ENCODE results near the gene KRTAP10-2. TPM values are rescaled to one million over a fixed set of nuclear protein-coding genes. Genes with fewer than 3 reads are reported as not detected.

Gene KRTAP10-2
- polyA plus RNA-seq, 1 donor (not counting 4 experiments of a cell fraction or from before 2014, with no cell fraction given): not detected

DNA sequence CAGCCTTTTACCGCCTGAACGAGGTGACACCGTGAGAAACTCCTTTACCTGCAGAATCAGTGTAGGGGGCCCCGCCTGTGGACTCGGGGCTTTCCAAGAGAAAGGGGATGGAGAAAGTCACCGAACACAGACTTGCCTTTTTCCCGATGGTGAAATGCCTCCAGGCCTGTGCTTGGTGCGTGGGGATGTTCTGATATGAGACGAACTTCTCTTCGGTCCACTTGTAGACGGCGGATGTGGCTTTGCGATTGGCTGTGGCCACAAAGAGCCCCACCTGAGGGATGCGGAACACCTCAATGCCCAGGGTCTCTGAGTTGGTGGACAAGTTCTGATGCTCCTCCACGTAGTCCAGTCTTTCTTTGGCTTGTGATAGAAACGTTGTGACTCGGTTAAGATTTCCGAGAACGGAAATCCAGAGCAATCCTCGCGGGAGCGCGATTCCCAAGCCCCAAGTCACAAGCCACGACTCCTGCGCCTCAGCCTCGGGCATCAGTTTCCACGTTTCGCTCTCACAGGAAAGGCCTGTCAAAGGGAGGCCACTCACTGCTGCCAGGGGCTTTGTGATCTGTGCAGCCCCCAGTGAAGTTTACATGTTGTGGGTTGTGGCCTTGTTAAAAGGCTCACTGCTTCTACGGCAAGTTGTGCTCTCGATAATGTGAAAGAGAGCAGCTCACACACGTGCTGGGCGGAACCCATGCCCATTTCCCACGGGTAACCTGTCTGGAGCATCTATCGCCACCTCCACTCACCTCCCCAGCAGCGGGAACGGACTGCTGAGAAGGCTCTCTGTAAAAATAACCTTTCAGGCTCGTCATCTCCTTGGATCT lies 23.9 kb downstream of the KRTAP10-2 start:
- dilution Hi-C loops (cut with MboI; ENCODE audit: extremely low pct_ligation_motif_present, low sequenced_read_pairs): no loop called here
- no peak for FAIRE-seq
- TF ChIP-seq, protein P1, sequence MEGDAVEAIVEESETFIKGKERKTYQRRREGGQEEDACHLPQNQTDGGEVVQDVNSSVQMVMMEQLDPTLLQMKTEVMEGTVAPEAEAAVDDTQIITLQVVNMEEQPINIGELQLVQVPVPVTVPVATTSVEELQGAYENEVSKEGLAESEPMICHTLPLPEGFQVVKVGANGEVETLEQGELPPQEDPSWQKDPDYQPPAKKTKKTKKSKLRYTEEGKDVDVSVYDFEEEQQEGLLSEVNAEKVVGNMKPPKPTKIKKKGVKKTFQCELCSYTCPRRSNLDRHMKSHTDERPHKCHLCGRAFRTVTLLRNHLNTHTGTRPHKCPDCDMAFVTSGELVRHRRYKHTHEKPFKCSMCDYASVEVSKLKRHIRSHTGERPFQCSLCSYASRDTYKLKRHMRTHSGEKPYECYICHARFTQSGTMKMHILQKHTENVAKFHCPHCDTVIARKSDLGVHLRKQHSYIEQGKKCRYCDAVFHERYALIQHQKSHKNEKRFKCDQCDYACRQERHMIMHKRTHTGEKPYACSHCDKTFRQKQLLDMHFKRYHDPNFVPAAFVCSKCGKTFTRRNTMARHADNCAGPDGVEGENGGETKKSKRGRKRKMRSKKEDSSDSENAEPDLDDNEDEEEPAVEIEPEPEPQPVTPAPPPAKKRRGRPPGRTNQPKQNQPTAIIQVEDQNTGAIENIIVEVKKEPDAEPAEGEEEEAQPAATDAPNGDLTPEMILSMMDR (optimal IDR thresholded peaks at IDR 0.05 in 1 of 3, IDR thresholded peaks at IDR 0.05 in 1 of 3, conservative IDR thresholded peaks at IDR 0.05 in 1 of 3; ENCODE audit: extremely low read depth in 1 of 3, insufficient read depth in 2 of 3, low read length in 3 of 3): no peak
- TF ChIP-seq EZH2 (IDR thresholded peaks at IDR 0.05; ENCODE audit: low read length): no peak
- Histone ChIP-seq H2AFZ (ENCODE audit: control insufficient read depth, low read length) (no peak overlapping the region), H3K79me2 (ENCODE audit: control insufficient read depth, insufficient read depth, low read length) (no peaks in the 10 kb centered on the region), H3K4me3 (ENCODE audit: control insufficient read depth in 2 of 3, extremely low read depth in 1 of 3, insufficient read depth in 2 of 3, low read depth in 1 of 3, low read length in 3 of 3) (no peak overlapping the region), H3K4me2 (ENCODE audit: control insufficient read depth, extremely low read depth, insufficient read depth, low read depth, low read length) (no peak overlapping the region), H3K27ac (ENCODE audit: control insufficient read depth, insufficient read depth, low read length) (no peak overlapping the region), H3K27me3 (ENCODE audit: control insufficient read depth, extremely low read depth, insufficient read depth, low read length) (no peaks in the 10 kb centered on the region), H3K9ac (ENCODE audit: control insufficient read depth, extremely low read depth, insufficient read depth, low read length) (no peak overlapping the region), H4K20me1 (ENCODE audit: control insufficient read depth, extremely low read depth, insufficient read depth, low read length) (no peaks in the 10 kb centered on the region), H3K4me1 (ENCODE audit: control insufficient read depth, extremely low read depth, insufficient read depth, low read length) (no peaks in the 10 kb centered on the region), H3K9me1 (ENCODE audit: control insufficient read depth, extremely low read depth, insufficient read depth, low read length) (no peaks in the 10 kb centered on the region), H3K36me3 (ENCODE audit: control insufficient read depth in 2 of 2, extremely low read depth in 1 of 2, insufficient read depth in 2 of 2, low read length in 2 of 2) (no peaks in the 10 kb centered on the region), H3K9me3 (ENCODE audit: control insufficient read depth, low read depth, low read length) (peaks cover 32% of the 10 kb centered on the region)
- no peak for DNase-seq (ENCODE audit: low read depth, low spot score)

DNA sequence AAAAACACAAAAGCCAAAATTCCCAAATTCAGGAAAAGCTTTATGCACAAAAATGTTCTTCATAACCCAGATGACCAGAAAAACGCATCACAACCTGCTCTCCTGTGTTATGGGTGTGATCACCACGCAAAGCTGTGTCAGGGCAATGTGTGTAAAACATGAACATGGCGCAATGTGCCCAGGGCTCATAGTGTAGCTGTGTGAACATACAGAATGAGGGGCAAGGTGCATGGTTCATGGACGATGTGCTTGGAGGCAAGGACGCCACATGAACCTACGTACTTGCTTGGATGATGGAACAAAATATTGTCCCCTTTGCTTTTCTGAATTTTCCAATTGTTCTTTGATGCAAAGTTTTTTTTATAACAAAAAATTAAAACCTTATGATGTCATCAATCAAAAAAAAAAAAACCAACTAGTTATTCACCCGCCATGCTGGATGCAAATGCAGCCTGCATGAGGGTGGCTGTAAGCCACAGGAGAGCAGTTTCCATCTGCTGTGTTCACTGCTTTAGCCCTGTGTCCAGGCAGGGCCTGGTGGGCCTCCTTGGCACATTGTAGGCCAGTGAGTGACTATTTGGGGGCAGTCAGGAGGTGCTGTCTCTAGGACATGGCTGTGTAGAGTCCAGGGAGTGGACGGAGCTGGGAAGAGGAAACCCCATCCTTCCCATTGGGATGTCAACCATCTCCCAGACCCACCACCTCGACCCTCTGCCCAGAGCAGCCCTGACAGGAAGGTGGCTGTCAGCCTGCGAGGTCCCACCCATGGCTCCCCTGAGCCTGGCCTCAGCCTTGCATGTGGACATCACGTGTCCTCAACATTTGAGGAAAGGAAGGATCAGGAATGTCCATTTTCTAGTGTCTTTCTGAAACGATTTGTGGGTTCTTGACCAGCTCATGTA lies 25.0 kb downstream of the KRTAP10-2 start:
- H3K27ac ChIP-seq (ENCODE audit: control insufficient read depth, insufficient read depth, low read length): no peak overlapping the region
- dilution Hi-C loops (cut with MboI; ENCODE audit: extremely low pct_ligation_motif_present, low sequenced_read_pairs): no loop called here
- H2AFZ ChIP-seq (ENCODE audit: control insufficient read depth, low read length): no peak overlapping the region
- no peak for DNase-seq (ENCODE audit: low read depth, low spot score)
- H3K4me2 ChIP-seq (ENCODE audit: control insufficient read depth, extremely low read depth, insufficient read depth, low read depth, low read length): no peak overlapping the region
- no peak for TF ChIP-seq EZH2 (IDR thresholded peaks at IDR 0.05; ENCODE audit: low read length)
- TF ChIP-seq, protein P1 (optimal IDR thresholded peaks at IDR 0.05 in 1 of 3, IDR thresholded peaks at IDR 0.05 in 1 of 3, conservative IDR thresholded peaks at IDR 0.05 in 1 of 3; ENCODE audit: extremely low read depth in 1 of 3, insufficient read depth in 2 of 3, low read length in 3 of 3): no peak
- peaks cover 29% of the 10 kb centered on the region for H3K9me3 ChIP-seq (ENCODE audit: control insufficient read depth, low read depth, low read length)
- no peaks in the 10 kb centered on the region for H3K27me3 ChIP-seq (ENCODE audit: control insufficient read depth, extremely low read depth, insufficient read depth, low read length)
- H3K9ac ChIP-seq (ENCODE audit: control insufficient read depth, extremely low read depth, insufficient read depth, low read length): no peak overlapping the region
- FAIRE-seq: no peak
- H3K79me2 ChIP-seq (ENCODE audit: control insufficient read depth, insufficient read depth, low read length): no peaks in the 10 kb centered on the region
- H3K4me1 ChIP-seq (ENCODE audit: control insufficient read depth, extremely low read depth, insufficient read depth, low read length): no peaks in the 10 kb centered on the region
- H3K9me1 ChIP-seq (ENCODE audit: control insufficient read depth, extremely low read depth, insufficient read depth, low read length): no peaks in the 10 kb centered on the region
- no peaks in the 10 kb centered on the region for H3K36me3 ChIP-seq (ENCODE audit: control insufficient read depth in 2 of 2, extremely low read depth in 1 of 2, insufficient read depth in 2 of 2, low read length in 2 of 2)
- H4K20me1 ChIP-seq (ENCODE audit: control insufficient read depth, extremely low read depth, insufficient read depth, low read length): no peaks in the 10 kb centered on the region
- H3K4me3 ChIP-seq (ENCODE audit: control insufficient read depth in 2 of 3, extremely low read depth in 1 of 3, insufficient read depth in 2 of 3, low read depth in 1 of 3, low read length in 3 of 3): no peak overlapping the region
